SK-N-SH (cell line): Measurements from ENCODE around the gene FCMR.

Experiments used
- CHD2 ChIP-seq: fragments of 150-350 bp; IDR thresholded peaks from 2 replicates; pipeline ENCODE4 v1.6.1; 2018; ENCODE audit warnings: low read length; ENCODE audit not compliant: partially characterized antibody
- EP300 ChIP-seq, 2 experiments: IDR thresholded peaks; 2 replicates each; pipeline versions ENCODE4 v1.4.0 to v1.6.1; 2012; ENCODE audit warnings: borderline replicate concordance in 1 of 2, low read depth in 1 of 2, low read length in 1 of 2
- EZH2phosphoT487 ChIP-seq: fragments of 200-600 bp; sonication (generic); IDR thresholded peaks from 2 replicates; pipeline ENCODE4 v1.6.1; 2017; ENCODE audit warnings: low read depth, mixed run types, mild to moderate bottlenecking, antibody characterized with exemption, moderate library complexity, borderline replicate concordance
- FOSL2 ChIP-seq: IDR thresholded peaks from 2 replicates; pipeline ENCODE4 v1.4.0; 2012; ENCODE audit warnings: low read depth, mild to moderate bottlenecking, moderate library complexity, borderline replicate concordance
- FOXM1 ChIP-seq: IDR thresholded peaks from 2 replicates; pipeline ENCODE4 v1.4.0; 2012; ENCODE audit warnings: low read depth, mild to moderate bottlenecking
- GATA2 ChIP-seq: sonication (generic); formaldehyde crosslinking; IDR thresholded peaks from 2 replicates; pipeline ENCODE4 v1.5.0; 2020; ENCODE audit warnings: mild to moderate bottlenecking, missing genetic modification reagents
- POLR2AphosphoS5 ChIP-seq: IDR thresholded peaks from 2 replicates; pipeline ENCODE4 v1.6.1; 2012; ENCODE audit warnings: low read depth, low read length
- RAD21 ChIP-seq: IDR thresholded peaks from 2 replicates; pipeline ENCODE4 v1.6.1; 2012; ENCODE audit warnings: mild to moderate bottlenecking, low read length
- TAF1 ChIP-seq: IDR thresholded peaks from 2 replicates; pipeline ENCODE4 v1.6.1; 2012; ENCODE audit warnings: low read depth, mild to moderate bottlenecking, low read length, moderate library complexity, borderline replicate concordance
- TCF12 ChIP-seq: IDR thresholded peaks from 2 replicates; pipeline ENCODE4 v1.4.0; 2012
- TF ChIP-seq, protein P1 (sequence below): IDR thresholded peaks from 2 replicates; pipeline ENCODE4 v1.4.0; 2012; ENCODE audit warnings: low read depth
- TF ChIP-seq, protein P2 (sequence below): fragments of 200-600 bp; sonication (generic); IDR thresholded peaks from 2 replicates; pipeline ENCODE4 v1.6.1; 2017; ENCODE audit warnings: antibody characterized with exemption, mild to moderate bottlenecking, moderate library complexity
- TF ChIP-seq, protein P3 (sequence below): IDR thresholded peaks from 2 replicates; pipeline ENCODE4 v1.4.0; 2012; ENCODE audit warnings: low read depth, borderline replicate concordance
- TF ChIP-seq, protein P4 (sequence below): fragments of 150-350 bp; IDR thresholded peaks from 2 replicates; pipeline ENCODE4 v1.6.1; 2017; ENCODE audit warnings: antibody characterized with exemption, low read length, low read depth, borderline replicate concordance

DNA sequence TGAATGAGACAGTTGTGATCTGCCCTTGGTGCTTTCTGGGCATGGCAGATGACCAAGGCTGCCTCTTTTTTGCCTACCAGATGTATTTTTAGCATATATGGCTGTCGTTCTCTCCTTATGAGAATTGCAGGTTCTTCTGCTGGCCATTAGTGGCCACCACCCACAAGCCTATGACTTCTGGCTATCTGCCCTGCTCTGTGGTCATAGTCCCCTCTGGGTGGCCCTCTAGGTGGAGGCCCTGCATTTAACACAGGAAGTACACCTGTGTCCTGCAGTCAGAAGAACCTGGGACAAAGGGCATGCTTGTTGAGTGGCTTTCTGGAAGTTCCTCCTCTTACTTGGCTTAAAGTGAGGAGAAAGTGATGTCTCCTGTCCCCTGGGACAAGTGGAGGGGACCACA lies 42.0 kb upstream of the FCMR start:
- TF ChIP-seq, protein P1, sequence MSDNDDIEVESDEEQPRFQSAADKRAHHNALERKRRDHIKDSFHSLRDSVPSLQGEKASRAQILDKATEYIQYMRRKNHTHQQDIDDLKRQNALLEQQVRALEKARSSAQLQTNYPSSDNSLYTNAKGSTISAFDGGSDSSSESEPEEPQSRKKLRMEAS = no peak
- TF ChIP-seq, protein P2, sequence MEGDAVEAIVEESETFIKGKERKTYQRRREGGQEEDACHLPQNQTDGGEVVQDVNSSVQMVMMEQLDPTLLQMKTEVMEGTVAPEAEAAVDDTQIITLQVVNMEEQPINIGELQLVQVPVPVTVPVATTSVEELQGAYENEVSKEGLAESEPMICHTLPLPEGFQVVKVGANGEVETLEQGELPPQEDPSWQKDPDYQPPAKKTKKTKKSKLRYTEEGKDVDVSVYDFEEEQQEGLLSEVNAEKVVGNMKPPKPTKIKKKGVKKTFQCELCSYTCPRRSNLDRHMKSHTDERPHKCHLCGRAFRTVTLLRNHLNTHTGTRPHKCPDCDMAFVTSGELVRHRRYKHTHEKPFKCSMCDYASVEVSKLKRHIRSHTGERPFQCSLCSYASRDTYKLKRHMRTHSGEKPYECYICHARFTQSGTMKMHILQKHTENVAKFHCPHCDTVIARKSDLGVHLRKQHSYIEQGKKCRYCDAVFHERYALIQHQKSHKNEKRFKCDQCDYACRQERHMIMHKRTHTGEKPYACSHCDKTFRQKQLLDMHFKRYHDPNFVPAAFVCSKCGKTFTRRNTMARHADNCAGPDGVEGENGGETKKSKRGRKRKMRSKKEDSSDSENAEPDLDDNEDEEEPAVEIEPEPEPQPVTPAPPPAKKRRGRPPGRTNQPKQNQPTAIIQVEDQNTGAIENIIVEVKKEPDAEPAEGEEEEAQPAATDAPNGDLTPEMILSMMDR = no peak
- TF ChIP-seq EP300 (IDR thresholded peaks at IDR 0.05; ENCODE audit: borderline replicate concordance in 1 of 2, low read depth in 1 of 2, low read length in 1 of 2) (no peak), FOSL2 (no peak), FOXM1 (no peak), TAF1 (no peak), POLR2AphosphoS5 (no peak), GATA2 (no peak), EZH2phosphoT487 (no peak), TCF12 (no peak), RAD21 (no peak), CHD2 (no peak)
- TF ChIP-seq, protein P3, sequence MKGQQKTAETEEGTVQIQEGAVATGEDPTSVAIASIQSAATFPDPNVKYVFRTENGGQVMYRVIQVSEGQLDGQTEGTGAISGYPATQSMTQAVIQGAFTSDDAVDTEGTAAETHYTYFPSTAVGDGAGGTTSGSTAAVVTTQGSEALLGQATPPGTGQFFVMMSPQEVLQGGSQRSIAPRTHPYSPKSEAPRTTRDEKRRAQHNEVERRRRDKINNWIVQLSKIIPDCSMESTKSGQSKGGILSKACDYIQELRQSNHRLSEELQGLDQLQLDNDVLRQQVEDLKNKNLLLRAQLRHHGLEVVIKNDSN = no peak
- TF ChIP-seq, protein P4, sequence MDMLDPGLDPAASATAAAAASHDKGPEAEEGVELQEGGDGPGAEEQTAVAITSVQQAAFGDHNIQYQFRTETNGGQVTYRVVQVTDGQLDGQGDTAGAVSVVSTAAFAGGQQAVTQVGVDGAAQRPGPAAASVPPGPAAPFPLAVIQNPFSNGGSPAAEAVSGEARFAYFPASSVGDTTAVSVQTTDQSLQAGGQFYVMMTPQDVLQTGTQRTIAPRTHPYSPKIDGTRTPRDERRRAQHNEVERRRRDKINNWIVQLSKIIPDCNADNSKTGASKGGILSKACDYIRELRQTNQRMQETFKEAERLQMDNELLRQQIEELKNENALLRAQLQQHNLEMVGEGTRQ = no peak
